Measurements from ENCODE around the gene MRAS. TPM values are rescaled to one million over a fixed set of nuclear protein-coding genes. Genes with fewer than 3 reads are reported as not detected.

Gene MRAS
- total and polyA plus RNA-seq, 2 of the 13 experiments (the other 11 are each of a cell fraction or from before 2014, with no cell fraction given) = 8.8 to 36.2 TPM

DNA sequence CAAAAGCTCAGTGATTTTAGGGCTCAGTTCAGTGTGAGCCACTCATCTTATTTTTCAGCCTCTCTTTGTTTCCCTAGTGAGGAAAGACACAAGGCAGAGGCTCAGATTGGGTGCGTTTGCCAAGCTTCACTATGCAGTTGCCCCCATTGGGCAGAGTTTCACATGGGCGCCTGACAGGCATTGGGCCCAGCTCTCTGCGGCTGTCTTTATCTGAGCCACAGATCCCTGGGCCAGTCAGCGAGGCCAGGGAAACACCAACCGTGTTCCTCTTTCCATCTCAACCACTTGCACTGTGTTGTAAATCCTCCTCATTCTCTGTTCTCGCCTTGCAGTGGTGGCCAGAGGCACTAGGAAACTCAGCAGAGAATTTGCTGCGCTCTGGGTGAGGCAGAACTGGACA lies 96.9 kb downstream of the MRAS start:
- Histone ChIP-seq H4K20me1 (ENCODE audit: insufficient read depth, low read length) (no peaks in the 10 kb centered on the region), H3K4me3 (replicated peaks in 1 of 3; ENCODE audit: insufficient read depth in 1 of 3, low read depth in 2 of 3, low read length in 3 of 3) (no peak overlapping the region), H3K9me3 (ENCODE audit: low read length) (no peaks in the 10 kb centered on the region), H3K9ac (ENCODE audit: insufficient read depth, low read depth, low read length) (no peak overlapping the region), H3K27me3 (ENCODE audit: control insufficient read depth in 1 of 2, insufficient read depth in 2 of 2, low read length in 2 of 2) (no peaks in the 10 kb centered on the region), H3K27ac (ENCODE audit: extremely low read length, insufficient read depth, low read length) (no peak overlapping the region), H3K79me2 (ENCODE audit: insufficient read depth, low read length) (no peaks in the 10 kb centered on the region), H2AFZ (ENCODE audit: low read length) (no peak overlapping the region), H3K36me3 (replicated peaks in 1 of 2; ENCODE audit: control insufficient read depth in 1 of 2, insufficient read depth in 2 of 2, low read length in 2 of 2) (no peaks in the 10 kb centered on the region), H3K4me1 (ENCODE audit: insufficient read depth, low read length) (peaks cover 24% of the 10 kb centered on the region), H3K4me2 (ENCODE audit: low read depth, low read length) (no peak overlapping the region)
- in situ Hi-C loops (cut with HindIII; ENCODE audit: extremely low pct_ligation_motif_present, low pct_unique_long_range_greater_than_20kb) (no loop called here), intact Hi-C loops (cut with micrococcal nuclease; ENCODE audit: unreplicated experiment) (no loop called here)
- WGBS (ENCODE audit: low lambda C conversion rate) = 98% methylated on average over 6 of the region's 7 CpGs
- ChIA-PET POLR2A (no interaction called here), CTCF (ENCODE audit: low intra/inter-chr PET ratio, low total read pairs) (no interaction called here)
- FAIRE-seq (no peak), ATAC-seq (no peak), DNase-seq (ENCODE audit: low spot score) (no peak)
- BruUV-seq (replicated peaks) = no TSS peak
- TF ChIP-seq ATF7-NPFF (CRISPR knock-in tag; IDR thresholded peaks at IDR 0.05; ENCODE audit: low read depth) = no peak
- TF ChIP-seq, protein P1, sequence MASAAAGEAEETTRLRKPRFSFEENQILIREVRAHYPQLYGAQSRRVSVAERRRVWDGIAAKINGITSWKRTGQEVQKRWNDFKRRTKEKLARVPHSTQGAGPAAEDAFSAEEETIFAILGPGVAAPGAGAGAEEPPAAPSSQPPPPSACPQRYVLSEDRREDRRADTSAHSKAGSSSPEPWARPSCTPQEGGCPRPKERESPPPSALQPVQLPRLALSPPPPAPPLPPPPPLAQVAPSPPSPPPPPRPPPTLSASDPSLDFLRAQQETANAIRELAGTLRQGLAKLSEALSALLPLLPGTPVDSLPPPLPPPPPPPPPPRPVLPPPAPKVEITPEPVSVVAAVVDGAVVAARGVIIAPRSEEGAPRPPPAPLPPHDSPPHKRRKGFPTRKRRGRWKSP (CRISPR knock-in tag; IDR thresholded peaks at IDR 0.05) = no peak
- no peak for TF ChIP-seq ONECUT2 (CRISPR knock-in tag; IDR thresholded peaks at IDR 0.05)
- TF ChIP-seq IKZF1 (IDR thresholded peaks at IDR 0.05) = no peak
- TF ChIP-seq, protein P2, sequence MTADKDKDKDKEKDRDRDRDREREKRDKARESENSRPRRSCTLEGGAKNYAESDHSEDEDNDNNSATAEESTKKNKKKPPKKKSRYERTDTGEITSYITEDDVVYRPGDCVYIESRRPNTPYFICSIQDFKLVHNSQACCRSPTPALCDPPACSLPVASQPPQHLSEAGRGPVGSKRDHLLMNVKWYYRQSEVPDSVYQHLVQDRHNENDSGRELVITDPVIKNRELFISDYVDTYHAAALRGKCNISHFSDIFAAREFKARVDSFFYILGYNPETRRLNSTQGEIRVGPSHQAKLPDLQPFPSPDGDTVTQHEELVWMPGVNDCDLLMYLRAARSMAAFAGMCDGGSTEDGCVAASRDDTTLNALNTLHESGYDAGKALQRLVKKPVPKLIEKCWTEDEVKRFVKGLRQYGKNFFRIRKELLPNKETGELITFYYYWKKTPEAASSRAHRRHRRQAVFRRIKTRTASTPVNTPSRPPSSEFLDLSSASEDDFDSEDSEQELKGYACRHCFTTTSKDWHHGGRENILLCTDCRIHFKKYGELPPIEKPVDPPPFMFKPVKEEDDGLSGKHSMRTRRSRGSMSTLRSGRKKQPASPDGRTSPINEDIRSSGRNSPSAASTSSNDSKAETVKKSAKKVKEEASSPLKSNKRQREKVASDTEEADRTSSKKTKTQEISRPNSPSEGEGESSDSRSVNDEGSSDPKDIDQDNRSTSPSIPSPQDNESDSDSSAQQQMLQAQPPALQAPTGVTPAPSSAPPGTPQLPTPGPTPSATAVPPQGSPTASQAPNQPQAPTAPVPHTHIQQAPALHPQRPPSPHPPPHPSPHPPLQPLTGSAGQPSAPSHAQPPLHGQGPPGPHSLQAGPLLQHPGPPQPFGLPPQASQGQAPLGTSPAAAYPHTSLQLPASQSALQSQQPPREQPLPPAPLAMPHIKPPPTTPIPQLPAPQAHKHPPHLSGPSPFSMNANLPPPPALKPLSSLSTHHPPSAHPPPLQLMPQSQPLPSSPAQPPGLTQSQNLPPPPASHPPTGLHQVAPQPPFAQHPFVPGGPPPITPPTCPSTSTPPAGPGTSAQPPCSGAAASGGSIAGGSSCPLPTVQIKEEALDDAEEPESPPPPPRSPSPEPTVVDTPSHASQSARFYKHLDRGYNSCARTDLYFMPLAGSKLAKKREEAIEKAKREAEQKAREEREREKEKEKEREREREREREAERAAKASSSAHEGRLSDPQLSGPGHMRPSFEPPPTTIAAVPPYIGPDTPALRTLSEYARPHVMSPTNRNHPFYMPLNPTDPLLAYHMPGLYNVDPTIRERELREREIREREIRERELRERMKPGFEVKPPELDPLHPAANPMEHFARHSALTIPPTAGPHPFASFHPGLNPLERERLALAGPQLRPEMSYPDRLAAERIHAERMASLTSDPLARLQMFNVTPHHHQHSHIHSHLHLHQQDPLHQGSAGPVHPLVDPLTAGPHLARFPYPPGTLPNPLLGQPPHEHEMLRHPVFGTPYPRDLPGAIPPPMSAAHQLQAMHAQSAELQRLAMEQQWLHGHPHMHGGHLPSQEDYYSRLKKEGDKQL (CRISPR knock-in tag; IDR thresholded peaks at IDR 0.05; ENCODE audit: low read depth) = no peak
- TF ChIP-seq ZNF570 (CRISPR knock-in tag; IDR thresholded peaks at IDR 0.05; ENCODE audit: borderline replicate concordance) = no peak
